Gastroesophageal sphincter (tissue), 4 donors: Measurements from ENCODE around the gene KCNQ1OT1. TPM values are rescaled to one million over a fixed set of nuclear protein-coding genes. Genes with fewer than 3 reads are reported as not detected.

ENCODE experiments used
- ATAC-seq: fragments of 150-250 bp; one replicate; pipeline ENCODE4 v1.9.1; 2016; ENCODE audit warnings: mild to moderate bottlenecking, moderate library complexity
- H3K27ac ChIP-seq, 4 donors: fragments of 200-600 bp; sonication (generic) in 3 of 4; 1 replicate in 3 of 4; 2 replicates in 1 of 4; pipeline ENCODE4 v1.5.1; 2016 to 2019
- H3K27me3 ChIP-seq: fragments of 200-600 bp; sonication (generic); one replicate; pipeline ENCODE4 v1.5.1; 2019
- H3K36me3 ChIP-seq, 2 donors: fragments of 200-600 bp; sonication (generic); one replicate each; pipeline ENCODE4 v1.5.1; 2019; ENCODE audit warnings: control low read depth in 1 of 2
- H3K4me1 ChIP-seq, 3 donors: fragments of 200-600 bp; sonication (generic); 1 replicate in 2 of 3; 2 replicates in 1 of 3; pipeline ENCODE4 v1.5.1; 2016 to 2019; ENCODE audit warnings: control low read depth in 2 of 3
- H3K4me3 ChIP-seq, 2 donors: fragments of 200-600 bp; sonication (generic); one replicate each; pipeline ENCODE4 v1.5.1; 2019; ENCODE audit warnings: mild to moderate bottlenecking in 1 of 2, moderate library complexity in 1 of 2
- H3K9me3 ChIP-seq, 3 donors: fragments of 200-600 bp; sonication (generic); one replicate each; pipeline ENCODE4 v1.5.1; 2017 to 2019; ENCODE audit warnings: control low read depth in 2 of 3
- CTCF ChIP-seq, 4 experiments: fragments of 200-600 bp in 2 of 4; fragments of 450-650 bp in 2 of 4; sonication (generic) in 1 of 4; IDR thresholded peaks; one replicate each; pipeline ENCODE4 v1.5.1; 2017 to 2019; ENCODE audit warnings: antibody characterized with exemption in 4 of 4, mild to moderate bottlenecking in 2 of 4, moderate library complexity in 2 of 4
- EP300 ChIP-seq: sonication (generic); formaldehyde crosslinking; IDR thresholded peaks from one replicate; pipeline ENCODE4 v1.6.1; 2017; ENCODE audit warnings: antibody characterized with exemption, mild to moderate bottlenecking
- POLR2A ChIP-seq, 2 donors: fragments of 450-650 bp; IDR thresholded peaks; one replicate each; pipeline ENCODE4 v1.6.1; 2017; ENCODE audit warnings: antibody characterized with exemption in 2 of 2, mild to moderate bottlenecking in 2 of 2, moderate library complexity in 1 of 2
- POLR2AphosphoS5 ChIP-seq: sonication (generic); formaldehyde crosslinking; IDR thresholded peaks from one replicate; pipeline ENCODE4 v1.6.1; 2017; ENCODE audit warnings: antibody characterized with exemption
- WGBS, 2 donors: methylation state at CpG; one replicate each; pipeline ENCODE4 v1.1.5; 2018; ENCODE audit warnings: low coverage in 1 of 2; 5-methylcytosine and 5-hydroxymethylcytosine counted together
- total RNA-seq, 4 donors: library from RNA; depleted of rRNA; stranded (reverse); fragments of >200 nt; gene quantifications; one replicate each; pipeline ENCODE4 v1.1.0, GENCODE V29; 2016

KCNQ1OT1 gene
- total RNA-seq, 4 donors from 2014 or later: 0.52 to 3.3 (median 1.4) TPM

GRCh38 chr11:2687223-2687530, 12.6 kb downstream of the KCNQ1OT1 start:
- no peaks in the 10 kb centered on the region for H3K36me3 ChIP-seq

GRCh38 chr11:2686360-2687222, 13.2 kb downstream of the KCNQ1OT1 start:
- no CpG with 5 or more reads among the region's 7 CpGs for WGBS, 2 donors
- Histone ChIP-seq H3K4me3 (no peak overlapping the region), H3K27me3 (no peaks in the 10 kb centered on the region), H3K27ac (peak overlapping the region in 1 of 4 donors; percentile 11), H3K36me3 (no peaks in the 10 kb centered on the region), H3K9me3 (no peaks in the 10 kb centered on the region), H3K4me1 (peaks cover 0 to 84% (median 23%) of the 10 kb centered on the region in 3 donors)
- ATAC-seq: no peak
- TF ChIP-seq POLR2A (IDR thresholded peaks at IDR 0.05): no peak

More at GRCh38 chr11:2687223-2687530, 12.6 kb downstream of the KCNQ1OT1 start:
- Histone ChIP-seq H3K9me3 (no peaks in the 10 kb centered on the region), H3K4me3 (no peak overlapping the region), H3K27me3 (no peaks in the 10 kb centered on the region), H3K27ac (peak overlapping the region in 1 of 4 donors; percentile 11), H3K4me1 (peaks cover 0 to 84% (median 29%) of the 10 kb centered on the region in 3 donors)
- ATAC-seq: no peak
- no CpG with 5 or more reads among the region's 1 CpG for WGBS, 2 donors
- TF ChIP-seq POLR2AphosphoS5 (no peak), EP300 (no peak), POLR2A (IDR thresholded peaks at IDR 0.05) (no peak), CTCF (IDR thresholded peaks at IDR 0.05) (no peak)

- Histone ChIP-seq H3K27ac (no peak overlapping the region), H3K36me3 (no peaks in the 10 kb centered on the region), H3K4me3 (no peak overlapping the region), H3K9me3 (no peaks in the 10 kb centered on the region), H3K4me1 (peaks cover 0 to 82% (median 18%) of the 10 kb centered on the region in 3 donors), H3K27me3 (no peaks in the 10 kb centered on the region)
- WGBS, 2 donors: no CpG with 5 or more reads among the region's 13 CpGs
- no peak for ATAC-seq
- TF ChIP-seq POLR2AphosphoS5: no peak
- no peak for TF ChIP-seq CTCF (IDR thresholded peaks at IDR 0.05)
- no peak for TF ChIP-seq POLR2A (IDR thresholded peaks at IDR 0.05)
- no peak for TF ChIP-seq EP300
Measured at GRCh38 chr11:2685566-2686359, 14.0 kb downstream of the KCNQ1OT1 start.

- 40 to 80% methylated on average over 1 of the region's 6 CpGs for WGBS, 2 donors
- no peaks in the 10 kb centered on the region for H3K9me3 ChIP-seq
- ATAC-seq: no peak
- H3K4me3 ChIP-seq: no peak overlapping the region
- no peak overlapping the region for H3K27ac ChIP-seq
- no peaks in the 10 kb centered on the region for H3K36me3 ChIP-seq
- TF ChIP-seq POLR2AphosphoS5: no peak
- TF ChIP-seq POLR2A (IDR thresholded peaks at IDR 0.05): no peak
- no peak for TF ChIP-seq CTCF (IDR thresholded peaks at IDR 0.05)
- no peak for TF ChIP-seq EP300
- no peaks in the 10 kb centered on the region for H3K27me3 ChIP-seq
- peaks cover 0 to 75% (median 16%) of the 10 kb centered on the region in 3 donors for H3K4me1 ChIP-seq
Measured at GRCh38 chr11:2685051-2685450, 14.7 kb downstream of the KCNQ1OT1 start.

GRCh38 chr11:2684581-2684980, 15.2 kb downstream of the KCNQ1OT1 start:
- Histone ChIP-seq H3K27ac (no peak overlapping the region), H3K27me3 (no peaks in the 10 kb centered on the region), H3K9me3 (no peaks in the 10 kb centered on the region), H3K36me3 (no peaks in the 10 kb centered on the region), H3K4me1 (peaks cover 0 to 71% (median 12%) of the 10 kb centered on the region in 3 donors), H3K4me3 (no peak overlapping the region)
- 57% methylated on average over 1 of the region's 1 CpG; no CpG with 5 or more reads in 1 of the 2 donors for WGBS, 2 donors
- TF ChIP-seq EP300 (no peak), CTCF (IDR thresholded peaks at IDR 0.05) (no peak), POLR2AphosphoS5 (no peak), POLR2A (IDR thresholded peaks at IDR 0.05) (no peak)
- no peak for ATAC-seq
